Ovary (tissue), 3 donors: ENCODE results near the gene CFAP69.

Source experiments
- POLR2A ChIP-seq: fragments of 450-650 bp; IDR thresholded peaks from one replicate; pipeline ENCODE4 v1.6.1; 2017; ENCODE audit warnings: antibody characterized with exemption, mild to moderate bottlenecking, moderate library complexity
- TF ChIP-seq, protein P1 (sequence below), 3 donors: fragments of 450-650 bp in 2 of 3; fragments of 200-600 bp in 1 of 3; IDR thresholded peaks; one replicate each; pipeline versions ENCODE4 v1.5.1 to v1.8.0; 2016 to 2022; ENCODE audit warnings: antibody characterized with exemption in 3 of 3, mild to moderate bottlenecking in 1 of 3
- donor health status: DM: no; HTN: no; CAD: no.

DNA sequence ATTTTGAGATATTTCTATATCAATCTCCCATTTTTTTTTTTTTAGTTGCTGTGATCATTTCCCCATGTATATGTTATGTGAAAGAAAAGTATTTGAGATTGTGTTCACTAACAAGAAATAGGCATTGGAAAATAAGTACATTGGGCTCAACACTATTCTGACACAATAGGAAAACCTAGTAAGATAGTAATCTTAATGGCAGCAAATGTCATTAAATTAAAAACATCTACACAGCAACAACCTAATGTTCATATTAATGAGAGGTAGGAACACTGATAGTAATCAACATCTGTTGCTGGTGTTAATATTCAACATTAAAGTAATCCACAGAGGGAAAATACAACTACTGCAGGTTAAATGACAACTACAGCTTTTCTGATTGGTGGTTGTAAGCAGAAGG is 100.0 kb downstream of the CFAP69 start:
- TF ChIP-seq, protein P1, sequence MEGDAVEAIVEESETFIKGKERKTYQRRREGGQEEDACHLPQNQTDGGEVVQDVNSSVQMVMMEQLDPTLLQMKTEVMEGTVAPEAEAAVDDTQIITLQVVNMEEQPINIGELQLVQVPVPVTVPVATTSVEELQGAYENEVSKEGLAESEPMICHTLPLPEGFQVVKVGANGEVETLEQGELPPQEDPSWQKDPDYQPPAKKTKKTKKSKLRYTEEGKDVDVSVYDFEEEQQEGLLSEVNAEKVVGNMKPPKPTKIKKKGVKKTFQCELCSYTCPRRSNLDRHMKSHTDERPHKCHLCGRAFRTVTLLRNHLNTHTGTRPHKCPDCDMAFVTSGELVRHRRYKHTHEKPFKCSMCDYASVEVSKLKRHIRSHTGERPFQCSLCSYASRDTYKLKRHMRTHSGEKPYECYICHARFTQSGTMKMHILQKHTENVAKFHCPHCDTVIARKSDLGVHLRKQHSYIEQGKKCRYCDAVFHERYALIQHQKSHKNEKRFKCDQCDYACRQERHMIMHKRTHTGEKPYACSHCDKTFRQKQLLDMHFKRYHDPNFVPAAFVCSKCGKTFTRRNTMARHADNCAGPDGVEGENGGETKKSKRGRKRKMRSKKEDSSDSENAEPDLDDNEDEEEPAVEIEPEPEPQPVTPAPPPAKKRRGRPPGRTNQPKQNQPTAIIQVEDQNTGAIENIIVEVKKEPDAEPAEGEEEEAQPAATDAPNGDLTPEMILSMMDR (IDR thresholded peaks at IDR 0.05) = no peak
- no peak for TF ChIP-seq POLR2A
